SU-DHL-6 (cell line): ENCODE results near the gene HOXC11.

ENCODE experiments used
- CTCF ChIP-seq: fragments of 200-600 bp; sonication (generic); IDR thresholded peaks from one replicate; pipeline ENCODE4 v1.5.1; 2017; ENCODE audit warnings: antibody characterized with exemption, mild to moderate bottlenecking, low read length, moderate library complexity; ENCODE audit not compliant: insufficient read depth, poor library complexity, severe bottlenecking
- EZH2phosphoT487 ChIP-seq: fragments of 200-600 bp; sonication (generic), shearing (Covaris generic); conservative IDR thresholded peaks from 2 replicates; pipeline ENCODE4 v1.6.1; 2018; ENCODE audit warnings: mild to moderate bottlenecking, antibody characterized with exemption, low read length, moderate library complexity, mixed read lengths

GRCh38 chr12:53982648-53983567, 10.0 kb downstream of the HOXC11 start:
- no peak for TF ChIP-seq CTCF
- TF ChIP-seq EZH2phosphoT487: no peak
